Pancreas (tissue), 10 donors: ENCODE results near the gene ZCWPW1. TPM values are rescaled to one million over a fixed set of nuclear protein-coding genes. Genes with fewer than 3 reads are reported as not detected.

Experiments
- ATAC-seq, 4 donors: fragments of 200-7000 bp; cut with Tn5 transposase; one replicate each; pipeline versions ENCODE4 v1.8.0 to v1.9.1; 2020; ENCODE audit warnings: mild to moderate bottlenecking in 4 of 4, moderate library complexity in 4 of 4
- DNase-seq, 6 donors: peaks; one replicate each; pipeline ENCODE4 v3.0.0-alpha.2; 2020
- FAIRE-seq: peaks from 2 replicates; lab custom pipeline; 2012; peaks lifted over from hg19 to GRCh38; lab: Jason Lieb, UNC
- H3K27ac ChIP-seq, 4 donors: fragments of 200-600 bp; sonication (generic); 1 replicate in 3 of 4; 2 replicates in 1 of 4; pipeline versions ENCODE4 v1.5.0 to v1.8.0; 2020
- H3K27me3 ChIP-seq, 4 donors: fragments of 200-600 bp; one replicate each; pipeline ENCODE4 v1.8.0; 2021
- H3K36me3 ChIP-seq, 3 donors: fragments of 200-600 bp; sonication (generic) in 1 of 3; one replicate each; pipeline versions ENCODE4 v1.5.0 to v1.8.0; 2020 to 2021
- H3K4me1 ChIP-seq, 3 donors: fragments of 200-600 bp; one replicate each; pipeline ENCODE4 v1.8.0; 2021
- H3K4me3 ChIP-seq, 4 donors: fragments of 200-600 bp; sonication (generic) in 2 of 4; one replicate each; pipeline versions ENCODE4 v1.5.0 to v1.8.0; 2020 to 2021
- H3K9me3 ChIP-seq, 4 donors: fragments of 200-600 bp; one replicate each; pipeline ENCODE4 v1.8.0; 2021
- WGBS, 2 donors: extraction: QIAGEN DNeasy Blood & Tissue Kit; methylation state at CpG; one replicate each; pipeline ENCODE4 v1.1.7; 2013; 5-methylcytosine and 5-hydroxymethylcytosine counted together
- intact Hi-C, 3 donors: fragments of 100-400 bp; cut with DNase I; formaldehyde crosslinking; loops; one replicate each; pipeline versions ENCODE4 v1.11.1 to v1.14.2; 2022
- polyA plus RNA-seq, 2 donors: library from polyadenylated mRNA; stranded (reverse); fragments of 200-250 nt; gene quantifications; one replicate each; pipeline ENCODE4 v1.2.3, GENCODE V29; 2013
- total RNA-seq, 6 donors: library from RNA; stranded (reverse); fragmentation: NEBNext Ultra II Directional in 4 of 6; extraction: Animal tissue kit (Norgen Biotek cat#: 25700) in 4 of 6; gene quantifications; one replicate each; pipeline versions ENCODE4 v1.2.1 to v1.2.4, GENCODE V29; 2021 to 2023
- TF ChIP-seq, protein P1 (sequence below), 4 donors: fragments of 200-600 bp; sonication (generic) in 3 of 4; IDR thresholded peaks; one replicate each; pipeline versions ENCODE4 v1.5.0 to v1.8.0; 2021; ENCODE audit warnings: antibody characterized with exemption in 4 of 4
- donor health status: healthy with polysubstance abuse.
- donor health status: DM: no; HTN: no; CAD: no; lungs with moderate emphysema.
- donor health status: DM: no; HTN: no; CAD: no.
- donor health status: control.
- donor health status: control.
- donor health status: Bipolar disorder and iron deficiency.
- donor health status: DM: yes; HTN: yes; CAD: no.
- donor health status: DM: no; HTN: no; CAD: no.
- donor health status: DM: no; HTN: no; CAD: no.
- donor health status: DM: yes; HTN: yes; CAD: no.

ZCWPW1 gene
- total and polyA plus RNA-seq, 8 donors, result 1.6 to 18.9 (median 2.3) TPM

GRCh38 chr7:100418930-100419659 is 9.4 kb downstream of the ZCWPW1 start:
- H3K9me3 ChIP-seq, result no peaks in the 10 kb centered on the region
- intact Hi-C loops, result no loop called here
- no peaks in the 10 kb centered on the region for H3K36me3 ChIP-seq
- 90 to 95% methylated on average over 1 of the region's 1 CpG for WGBS, 2 donors
- FAIRE-seq, result no peak
- H3K4me3 ChIP-seq, result no peak overlapping the region
- no peaks in the 10 kb centered on the region for H3K4me1 ChIP-seq
- TF ChIP-seq, protein P1, sequence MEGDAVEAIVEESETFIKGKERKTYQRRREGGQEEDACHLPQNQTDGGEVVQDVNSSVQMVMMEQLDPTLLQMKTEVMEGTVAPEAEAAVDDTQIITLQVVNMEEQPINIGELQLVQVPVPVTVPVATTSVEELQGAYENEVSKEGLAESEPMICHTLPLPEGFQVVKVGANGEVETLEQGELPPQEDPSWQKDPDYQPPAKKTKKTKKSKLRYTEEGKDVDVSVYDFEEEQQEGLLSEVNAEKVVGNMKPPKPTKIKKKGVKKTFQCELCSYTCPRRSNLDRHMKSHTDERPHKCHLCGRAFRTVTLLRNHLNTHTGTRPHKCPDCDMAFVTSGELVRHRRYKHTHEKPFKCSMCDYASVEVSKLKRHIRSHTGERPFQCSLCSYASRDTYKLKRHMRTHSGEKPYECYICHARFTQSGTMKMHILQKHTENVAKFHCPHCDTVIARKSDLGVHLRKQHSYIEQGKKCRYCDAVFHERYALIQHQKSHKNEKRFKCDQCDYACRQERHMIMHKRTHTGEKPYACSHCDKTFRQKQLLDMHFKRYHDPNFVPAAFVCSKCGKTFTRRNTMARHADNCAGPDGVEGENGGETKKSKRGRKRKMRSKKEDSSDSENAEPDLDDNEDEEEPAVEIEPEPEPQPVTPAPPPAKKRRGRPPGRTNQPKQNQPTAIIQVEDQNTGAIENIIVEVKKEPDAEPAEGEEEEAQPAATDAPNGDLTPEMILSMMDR (IDR thresholded peaks at IDR 0.05), result no peak
- H3K27me3 ChIP-seq, result no peaks in the 10 kb centered on the region
- no peak for DNase-seq
- H3K27ac ChIP-seq, result no peak overlapping the region
- ATAC-seq, result no peak

- ATAC-seq (no peak), FAIRE-seq (no peak), DNase-seq (no peak)
- Histone ChIP-seq H3K4me3 (no peak overlapping the region), H3K4me1 (no peaks in the 10 kb centered on the region), H3K27ac (no peak overlapping the region), H3K36me3 (no peaks in the 10 kb centered on the region), H3K9me3 (no peaks in the 10 kb centered on the region), H3K27me3 (no peaks in the 10 kb centered on the region)
- TF ChIP-seq, protein P1 (IDR thresholded peaks at IDR 0.05), result no peak
- 70 to 82% methylated on average over 5 of the region's 5 CpGs for WGBS, 2 donors
- intact Hi-C loops, result no loop called here
Measured at GRCh38 chr7:100415448-100415847, 13.1 kb downstream of the ZCWPW1 start.

GRCh38 chr7:100413889-100414288 is 14.6 kb downstream of the ZCWPW1 start:
- FAIRE-seq, result no peak
- H3K27ac ChIP-seq, result no peak overlapping the region
- no peak for DNase-seq
- H3K4me3 ChIP-seq, result no peak overlapping the region
- ATAC-seq, result no peak
- 88% methylated on average over 1 of the region's 1 CpG for WGBS, 2 donors
- intact Hi-C loops, result no loop called here
- H3K4me1 ChIP-seq, result no peaks in the 10 kb centered on the region
- H3K36me3 ChIP-seq, result no peaks in the 10 kb centered on the region
- H3K9me3 ChIP-seq, result no peaks in the 10 kb centered on the region
- TF ChIP-seq, protein P1 (IDR thresholded peaks at IDR 0.05), result no peak
- H3K27me3 ChIP-seq, result no peaks in the 10 kb centered on the region

DNA sequence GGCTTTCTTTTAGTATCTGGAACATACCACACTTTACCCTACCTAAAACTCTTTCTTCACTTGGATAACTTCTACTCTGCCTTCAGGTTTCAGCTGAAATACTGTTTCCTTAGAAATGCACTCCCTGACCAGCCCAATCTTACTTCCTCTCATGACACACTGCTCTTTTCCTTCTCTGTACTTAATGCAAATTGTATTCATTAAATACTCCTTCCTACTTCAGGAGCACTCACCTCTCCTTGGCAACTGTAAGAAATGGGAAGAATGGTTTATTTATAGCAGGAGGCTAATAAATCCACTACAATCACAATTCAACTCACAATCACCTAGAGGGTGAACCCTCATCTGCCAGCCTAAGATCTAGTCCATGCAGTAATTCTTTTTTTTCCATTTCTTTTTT is 15.2 kb downstream of the ZCWPW1 start:
- H3K27ac ChIP-seq, result no peak overlapping the region
- DNase-seq, result no peak
- no peaks in the 10 kb centered on the region for H3K36me3 ChIP-seq
- ATAC-seq, result no peak
- intact Hi-C loops, result no loop called here
- FAIRE-seq, result no peak
- H3K4me1 ChIP-seq, result no peaks in the 10 kb centered on the region
- H3K4me3 ChIP-seq, result no peak overlapping the region
- H3K9me3 ChIP-seq, result no peaks in the 10 kb centered on the region
- TF ChIP-seq, protein P1 (IDR thresholded peaks at IDR 0.05), result no peak
- H3K27me3 ChIP-seq, result no peaks in the 10 kb centered on the region

GRCh38 chr7:100411101-100411500 is 17.4 kb downstream of the ZCWPW1 start:
- intact Hi-C loops, result no loop called here
- Histone ChIP-seq H3K27ac (no peak overlapping the region), H3K9me3 (no peaks in the 10 kb centered on the region), H3K36me3 (no peaks in the 10 kb centered on the region), H3K27me3 (no peaks in the 10 kb centered on the region), H3K4me1 (no peaks in the 10 kb centered on the region), H3K4me3 (no peak overlapping the region)
- WGBS, 2 donors, result 82 to 88% methylated on average over 6 of the region's 6 CpGs
- ATAC-seq, result no peak
- no peak for FAIRE-seq
- TF ChIP-seq, protein P1 (IDR thresholded peaks at IDR 0.05), result no peak
- no peak for DNase-seq
